ENCODE data around the gene ISG20L2.

The ISG20L2 gene, protein sequence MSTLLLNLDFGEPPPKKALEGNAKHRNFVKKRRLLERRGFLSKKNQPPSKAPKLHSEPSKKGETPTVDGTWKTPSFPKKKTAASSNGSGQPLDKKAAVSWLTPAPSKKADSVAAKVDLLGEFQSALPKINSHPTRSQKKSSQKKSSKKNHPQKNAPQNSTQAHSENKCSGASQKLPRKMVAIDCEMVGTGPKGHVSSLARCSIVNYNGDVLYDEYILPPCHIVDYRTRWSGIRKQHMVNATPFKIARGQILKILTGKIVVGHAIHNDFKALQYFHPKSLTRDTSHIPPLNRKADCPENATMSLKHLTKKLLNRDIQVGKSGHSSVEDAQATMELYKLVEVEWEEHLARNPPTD

DNA sequence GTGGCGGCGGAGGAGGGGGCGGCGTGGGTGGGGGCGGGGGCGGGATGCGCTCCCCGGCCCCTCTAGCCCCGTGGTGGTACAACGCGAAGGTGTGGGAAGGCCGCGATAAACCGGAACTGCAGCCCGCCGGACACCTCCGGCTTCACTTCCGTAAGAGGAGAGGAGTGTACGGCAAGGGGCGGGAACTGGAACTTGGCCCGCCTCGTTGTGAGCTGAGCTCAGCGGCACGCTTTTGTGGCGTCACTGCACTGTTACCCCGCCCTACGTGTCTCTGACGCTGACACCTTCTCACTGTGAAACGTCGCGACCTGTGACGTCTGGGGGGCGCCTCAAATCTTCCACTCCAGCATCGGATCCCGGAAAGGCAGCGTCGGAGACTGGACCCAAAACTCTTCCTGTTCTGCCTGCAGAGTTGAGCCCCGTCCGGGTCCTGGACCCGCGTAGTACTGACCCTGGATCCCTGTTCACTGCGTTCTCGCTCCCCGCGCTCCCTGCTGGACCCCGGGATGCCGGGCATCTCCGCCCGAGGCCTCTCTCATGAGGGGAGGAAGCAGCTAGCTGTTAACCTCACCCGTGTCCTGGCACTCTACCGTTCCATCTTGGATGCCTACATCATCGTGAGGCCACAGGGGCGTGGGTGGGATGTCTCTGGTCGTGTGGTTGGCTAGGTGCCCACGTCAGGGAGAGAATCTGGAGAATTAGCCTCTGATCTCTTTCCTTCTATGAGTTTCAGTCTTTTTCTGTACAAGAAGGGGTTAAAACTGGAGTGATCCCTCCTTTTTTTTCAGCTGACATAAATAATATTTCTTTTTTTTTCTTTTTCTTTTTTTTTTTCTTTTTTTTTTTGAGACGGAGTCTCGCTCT, at the start of gene ISG20L2:
ISG20L2 (minus strand) TSS at position 168 of the 864 bp plus-strand sequence. CDS start 1,114 bp downstream, outside the sequence.
- peak; percentile 98 for DNase-seq (ENCODE audit: insufficient read length, low spot score)
- FAIRE-seq: no peak
- no peak for TF ChIP-seq CTCF (IDR thresholded peaks at IDR 0.05; ENCODE audit: insufficient read depth, missing control alignments)

DNA sequence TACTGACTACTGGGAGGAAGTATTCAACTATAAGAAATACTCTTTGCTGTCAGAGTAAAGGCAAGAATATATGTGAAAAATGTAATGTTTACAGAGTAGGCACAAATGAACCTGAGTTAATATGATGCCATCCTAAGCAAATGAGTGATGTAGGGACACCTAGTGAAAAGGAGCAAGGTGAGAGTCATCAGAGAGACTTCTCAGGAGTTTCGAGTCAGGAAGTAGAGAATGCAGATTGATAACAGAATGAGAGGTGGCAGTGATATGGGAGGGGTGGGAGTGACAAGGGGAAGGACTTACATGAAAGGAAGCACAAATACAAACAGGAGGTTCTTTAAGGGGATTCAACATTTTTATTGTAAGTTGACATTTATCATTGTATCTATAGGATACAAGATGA, 49.0 kb upstream of the ISG20L2 start:
- TF ChIP-seq CTCF (IDR thresholded peaks at IDR 0.05; ENCODE audit: insufficient read depth, missing control alignments): no peak
- FAIRE-seq: no peak
- DNase-seq (ENCODE audit: insufficient read length, low spot score): no peak

GRCh38 chr1:156776942-156777341, 48.4 kb upstream of the ISG20L2 start:
- TF ChIP-seq CTCF (IDR thresholded peaks at IDR 0.05; ENCODE audit: insufficient read depth, missing control alignments): no peak
- no peak for FAIRE-seq

GRCh38 chr1:156775799-156776198, 47.2 kb upstream of the ISG20L2 start:
- TF ChIP-seq CTCF (IDR thresholded peaks at IDR 0.05; ENCODE audit: insufficient read depth, missing control alignments): no peak
- DNase-seq (ENCODE audit: insufficient read length, low spot score): no peak

More at GRCh38 chr1:156776942-156777341, 48.4 kb upstream of the ISG20L2 start:
- no peak for DNase-seq (ENCODE audit: insufficient read length, low spot score)

DNA sequence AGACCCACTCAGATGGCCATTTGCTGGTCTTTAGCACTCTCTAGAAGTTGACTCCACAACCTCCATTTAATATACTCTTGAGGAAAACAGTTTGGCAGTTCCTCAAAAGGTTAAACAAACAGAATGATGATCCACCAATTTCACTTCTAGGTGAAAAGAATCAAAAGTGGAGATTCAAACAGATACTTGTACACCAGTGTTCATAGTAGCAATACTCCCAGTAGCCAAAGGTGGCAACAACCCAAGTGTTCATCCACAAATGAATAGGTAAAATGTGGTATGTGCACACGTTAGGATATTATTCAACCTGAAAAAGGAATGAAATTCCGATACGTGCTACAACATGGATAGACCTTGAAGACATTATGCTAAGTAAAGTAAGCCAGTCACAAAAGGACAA, 45.0 kb upstream of the ISG20L2 start:
- DNase-seq (ENCODE audit: insufficient read length, low spot score) (no peak), FAIRE-seq (no peak)
- no peak for TF ChIP-seq CTCF (IDR thresholded peaks at IDR 0.05; ENCODE audit: insufficient read depth, missing control alignments)

More at GRCh38 chr1:156775799-156776198, 47.2 kb upstream of the ISG20L2 start:
- no peak for FAIRE-seq

DNA sequence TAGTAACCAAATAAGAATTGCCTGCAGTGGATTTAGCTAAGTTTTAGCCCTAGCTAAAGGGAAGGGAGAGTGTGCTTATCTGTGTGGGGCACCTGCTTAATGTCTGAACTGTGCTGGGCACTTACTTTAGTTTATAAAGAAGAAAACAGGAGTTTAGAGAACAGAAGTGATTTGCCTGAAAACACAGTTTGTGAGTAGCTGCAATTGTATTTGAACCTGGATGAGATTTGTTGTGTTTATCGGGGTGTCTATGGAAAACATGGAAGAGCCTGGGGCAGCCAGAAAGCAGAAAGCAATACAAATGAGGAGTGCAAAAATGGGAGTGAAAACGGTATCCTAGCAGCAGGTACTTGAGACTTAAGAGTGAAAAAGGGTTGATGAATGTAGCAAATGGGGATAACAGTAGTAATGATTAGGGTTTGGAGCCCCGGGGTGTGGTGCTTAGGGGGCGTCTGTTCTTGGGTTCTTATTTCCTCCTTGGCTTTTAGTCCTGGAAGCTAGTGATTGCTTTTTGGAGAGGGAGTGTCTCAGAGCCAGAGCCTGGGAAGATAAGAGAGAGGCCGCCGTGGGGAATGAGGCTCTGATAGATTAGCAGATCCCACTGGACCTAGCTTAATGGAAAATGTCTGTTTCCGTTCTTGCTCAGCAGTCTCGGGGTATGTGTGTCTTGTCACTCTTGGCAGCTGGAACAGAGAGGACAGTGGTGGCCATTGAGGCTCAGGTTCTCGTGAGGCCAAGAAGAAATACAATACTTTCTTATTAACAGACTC, 44.3 kb upstream of the ISG20L2 start:
- DNase-seq (ENCODE audit: insufficient read length, low spot score) (no peak), FAIRE-seq (no peak)
- no peak for TF ChIP-seq CTCF (IDR thresholded peaks at IDR 0.05; ENCODE audit: insufficient read depth, missing control alignments)
